Keratinocyte (primary cell): ENCODE measurements around the gene IL31RA.
A peak's percentile ranks its signal among the peaks of the same experiment; 100 is the strongest.

Experiments
- CTCF ChIP-seq, 3 experiments: IDR thresholded peaks in 1 of 3; conservative IDR thresholded peaks in 1 of 3; optimal IDR thresholded peaks in 1 of 3; 2 replicates in 2 of 3; 3 replicates in 1 of 3; pipeline versions ENCODE3 to v1.5.1; 2011; ENCODE audit warnings: low read length in 3 of 3, mild to moderate bottlenecking in 3 of 3, moderate library complexity in 2 of 3, control low read depth in 1 of 3, inconsistent platforms in 1 of 3; ENCODE audit not compliant: insufficient read depth in 2 of 3; ENCODE audit errors: extremely low read depth in 1 of 3
- EZH2 ChIP-seq: IDR thresholded peaks from one replicate; pipeline ENCODE4 v1.6.1; 2012; ENCODE audit warnings: inconsistent platforms, mild to moderate bottlenecking, low read length, moderate library complexity

- TF ChIP-seq CTCF (optimal IDR thresholded peaks at IDR 0.05 in 1 of 3, IDR thresholded peaks at IDR 0.05 in 1 of 3, conservative IDR thresholded peaks at IDR 0.05 in 1 of 3; ENCODE audit: extremely low read depth in 1 of 3, insufficient read depth in 2 of 3, low read length in 3 of 3) (peak; percentile 33 to 57 (median 40)), EZH2 (no peak)
These were observed 69.6 kb downstream of the IL31RA start for GRCh38 chr5:55920784-55921183.
